ENCODE measurements around the gene POLD1. TPM values are rescaled to one million over a fixed set of nuclear protein-coding genes. Genes with fewer than 3 reads are reported as not detected.
A peak's percentile ranks its signal among the peaks of the same experiment; 100 is the strongest.

Gene POLD1
- total and polyA plus RNA-seq, 4 donors, result 5.4 to 27.7 (median 20.1) TPM

- Histone ChIP-seq H3K4me3 (ENCODE audit: low read length in 2 of 2) (no peak overlapping the region), H3K27ac (ENCODE audit: low read depth in 1 of 2, low read length in 2 of 2) (no peak overlapping the region), H3K9me3 (ENCODE audit: control insufficient read depth, low read length) (no peaks in the 10 kb centered on the region), H3K36me3 (ENCODE audit: control insufficient read depth in 1 of 2, insufficient read depth in 2 of 2, low read length in 1 of 2) (no peaks in the 10 kb centered on the region), H3K4me1 (ENCODE audit: control insufficient read depth in 1 of 2, insufficient read depth in 2 of 2, low read length in 2 of 2) (no peaks in the 10 kb centered on the region), H3K27me3 (ENCODE audit: control insufficient read depth in 1 of 2, insufficient read depth in 2 of 2, low read length in 1 of 2) (no peaks in the 10 kb centered on the region)
- WGBS, 2 donors, result 94% methylated on average over 9 of the region's 9 CpGs
- intact Hi-C loops (cut with DNase I), result no loop called here
- no peak for ATAC-seq (ENCODE audit: low FRiP score)
- no peak for DNase-seq
These were observed 9.9 kb downstream of the POLD1 start for GRCh38 chr19:50394017-50394416.

- Histone ChIP-seq H3K27me3 (ENCODE audit: control insufficient read depth in 1 of 2, insufficient read depth in 2 of 2, low read length in 1 of 2) (no peaks in the 10 kb centered on the region), H3K4me3 (ENCODE audit: low read length in 2 of 2) (no peak overlapping the region), H3K36me3 (ENCODE audit: control insufficient read depth in 1 of 2, insufficient read depth in 2 of 2, low read length in 1 of 2) (no peaks in the 10 kb centered on the region), H3K27ac (ENCODE audit: low read depth in 1 of 2, low read length in 2 of 2) (no peak overlapping the region), H3K4me1 (ENCODE audit: control insufficient read depth in 1 of 2, insufficient read depth in 2 of 2, low read length in 2 of 2) (no peaks in the 10 kb centered on the region), H3K9me3 (ENCODE audit: control insufficient read depth, low read length) (no peaks in the 10 kb centered on the region)
- WGBS, 2 donors, result 90 to 91% methylated on average over 13 of the region's 13 CpGs
- intact Hi-C loops (cut with DNase I), result no loop called here
- DNase-seq (peak in 1 of 2 donors; percentile 56), ATAC-seq (ENCODE audit: low FRiP score) (no peak)
These were observed 14.7 kb downstream of the POLD1 start for GRCh38 chr19:50398675-50399367.

- no peak for ATAC-seq (ENCODE audit: low FRiP score)
- no peak for DNase-seq
- Histone ChIP-seq H3K27ac (ENCODE audit: low read depth in 1 of 2, low read length in 2 of 2) (no peak overlapping the region), H3K9me3 (ENCODE audit: control insufficient read depth, low read length) (no peaks in the 10 kb centered on the region), H3K4me1 (ENCODE audit: control insufficient read depth in 1 of 2, insufficient read depth in 2 of 2, low read length in 2 of 2) (no peaks in the 10 kb centered on the region), H3K36me3 (ENCODE audit: control insufficient read depth in 1 of 2, insufficient read depth in 2 of 2, low read length in 1 of 2) (no peaks in the 10 kb centered on the region), H3K4me3 (ENCODE audit: low read length in 2 of 2) (no peak overlapping the region), H3K27me3 (ENCODE audit: control insufficient read depth in 1 of 2, insufficient read depth in 2 of 2, low read length in 1 of 2) (no peaks in the 10 kb centered on the region)
- WGBS, 2 donors, result 97 to 98% methylated on average over 10 of the region's 10 CpGs
- intact Hi-C loops (cut with DNase I), result no loop called here
These were observed 15.2 kb downstream of the POLD1 start for GRCh38 chr19:50399368-50399745.

- Histone ChIP-seq H3K27ac (ENCODE audit: low read depth in 1 of 2, low read length in 2 of 2) (no peak overlapping the region), H3K27me3 (ENCODE audit: control insufficient read depth in 1 of 2, insufficient read depth in 2 of 2, low read length in 1 of 2) (no peaks in the 10 kb centered on the region), H3K9me3 (ENCODE audit: control insufficient read depth, low read length) (no peaks in the 10 kb centered on the region), H3K4me1 (ENCODE audit: control insufficient read depth in 1 of 2, insufficient read depth in 2 of 2, low read length in 2 of 2) (no peaks in the 10 kb centered on the region), H3K36me3 (ENCODE audit: control insufficient read depth in 1 of 2, insufficient read depth in 2 of 2, low read length in 1 of 2) (no peaks in the 10 kb centered on the region), H3K4me3 (ENCODE audit: low read length in 2 of 2) (no peak overlapping the region)
- intact Hi-C loops (cut with DNase I), result no loop called here
- DNase-seq (peak in 1 of 2 donors; percentile 72), ATAC-seq (ENCODE audit: low FRiP score) (no peak)
- WGBS, 2 donors, result 92 to 95% methylated on average over 43 to 48 of the region's 48 CpGs
These were observed 17.7 kb downstream of the POLD1 start for GRCh38 chr19:50401605-50402450.

- no peaks in the 10 kb centered on the region for H3K9me3 ChIP-seq (ENCODE audit: control insufficient read depth, low read length)
- no peaks in the 10 kb centered on the region for H3K4me1 ChIP-seq (ENCODE audit: control insufficient read depth in 1 of 2, insufficient read depth in 2 of 2, low read length in 2 of 2)
- DNase-seq (peak in 1 of 2 donors; percentile 69), ATAC-seq (ENCODE audit: low FRiP score) (no peak)
- intact Hi-C loops (cut with DNase I), result no loop called here
- H3K27ac ChIP-seq (ENCODE audit: low read depth in 1 of 2, low read length in 2 of 2), result no peak overlapping the region
- H3K4me3 ChIP-seq (ENCODE audit: low read length in 2 of 2), result no peak overlapping the region
- WGBS, 2 donors, result 94 to 96% methylated on average over 38 to 41 of the region's 41 CpGs
- H3K36me3 ChIP-seq (ENCODE audit: control insufficient read depth in 1 of 2, insufficient read depth in 2 of 2, low read length in 1 of 2), result no peaks in the 10 kb centered on the region
- no peaks in the 10 kb centered on the region for H3K27me3 ChIP-seq (ENCODE audit: control insufficient read depth in 1 of 2, insufficient read depth in 2 of 2, low read length in 1 of 2)
These were observed 18.6 kb downstream of the POLD1 start for GRCh38 chr19:50402544-50403301.

GRCh38 chr19:50406156-50406820 lies 22.1 kb downstream of the POLD1 start:
- no peaks in the 10 kb centered on the region for H3K4me1 ChIP-seq (ENCODE audit: control insufficient read depth in 1 of 2, insufficient read depth in 2 of 2, low read length in 2 of 2)

GRCh38 chr19:50406829-50407228 lies 22.7 kb downstream of the POLD1 start:
- ATAC-seq (ENCODE audit: low FRiP score) (no peak), DNase-seq (no peak)
- whole genome bisulfite sequencing, 2 donors, result 94 to 96% methylated on average over 19 of the region's 19 CpGs
- intact Hi-C loops (cut with DNase I), result no loop called here
- Histone ChIP-seq H3K27ac (ENCODE audit: low read depth in 1 of 2, low read length in 2 of 2) (no peak overlapping the region), H3K36me3 (ENCODE audit: control insufficient read depth in 1 of 2, insufficient read depth in 2 of 2, low read length in 1 of 2) (no peaks in the 10 kb centered on the region), H3K9me3 (ENCODE audit: control insufficient read depth, low read length) (no peaks in the 10 kb centered on the region), H3K4me1 (ENCODE audit: control insufficient read depth in 1 of 2, insufficient read depth in 2 of 2, low read length in 2 of 2) (no peaks in the 10 kb centered on the region), H3K4me3 (ENCODE audit: low read length in 2 of 2) (no peak overlapping the region), H3K27me3 (ENCODE audit: control insufficient read depth in 1 of 2, insufficient read depth in 2 of 2, low read length in 1 of 2) (no peaks in the 10 kb centered on the region)

More at GRCh38 chr19:50406156-50406820, 22.1 kb downstream of the POLD1 start:
- no peak overlapping the region for H3K27ac ChIP-seq (ENCODE audit: low read depth in 1 of 2, low read length in 2 of 2)
- WGBS, 2 donors, result 89 to 91% methylated on average over 22 of the region's 22 CpGs
- H3K27me3 ChIP-seq (ENCODE audit: control insufficient read depth in 1 of 2, insufficient read depth in 2 of 2, low read length in 1 of 2), result no peaks in the 10 kb centered on the region
- ATAC-seq (ENCODE audit: low FRiP score) (no peak), DNase-seq (no peak)
- intact Hi-C loops (cut with DNase I), result no loop called here
- H3K36me3 ChIP-seq (ENCODE audit: control insufficient read depth in 1 of 2, insufficient read depth in 2 of 2, low read length in 1 of 2), result no peaks in the 10 kb centered on the region
- no peaks in the 10 kb centered on the region for H3K9me3 ChIP-seq (ENCODE audit: control insufficient read depth, low read length)
- no peak overlapping the region for H3K4me3 ChIP-seq (ENCODE audit: low read length in 2 of 2)

GRCh38 chr19:50409347-50409746 lies 25.2 kb downstream of the POLD1 start:
- H3K4me3 ChIP-seq (ENCODE audit: low read length in 2 of 2), result no peak overlapping the region
- 96 to 97% methylated on average over 17 of the region's 17 CpGs for WGBS, 2 donors
- no peak for ATAC-seq (ENCODE audit: low FRiP score)
- intact Hi-C loops (cut with DNase I), result no loop called here
- no peaks in the 10 kb centered on the region for H3K9me3 ChIP-seq (ENCODE audit: control insufficient read depth, low read length)
- no peaks in the 10 kb centered on the region for H3K27me3 ChIP-seq (ENCODE audit: control insufficient read depth in 1 of 2, insufficient read depth in 2 of 2, low read length in 1 of 2)
- no peaks in the 10 kb centered on the region for H3K4me1 ChIP-seq (ENCODE audit: control insufficient read depth in 1 of 2, insufficient read depth in 2 of 2, low read length in 2 of 2)
- H3K27ac ChIP-seq (ENCODE audit: low read depth in 1 of 2, low read length in 2 of 2), result no peak overlapping the region
- no peaks in the 10 kb centered on the region for H3K36me3 ChIP-seq (ENCODE audit: control insufficient read depth in 1 of 2, insufficient read depth in 2 of 2, low read length in 1 of 2)
- no peak for DNase-seq

All from aorta (tissue), 5 donors.